ENCODE measurements around the gene LOXL1. TPM values are rescaled to one million over a fixed set of nuclear protein-coding genes. Genes with fewer than 3 reads are reported as not detected.
"Not testable (repeated sequence)": the region's sequence is repeated elsewhere in the genome, so short reads cannot be mapped to it uniquely, and the experiment has no call there.

Gene LOXL1
- total RNA-seq, 5 donors from 2014 or later (not counting 1 experiment from before 2014, with no cell fraction given) = 1.4 to 4.8 (median 1.6) TPM

DNA sequence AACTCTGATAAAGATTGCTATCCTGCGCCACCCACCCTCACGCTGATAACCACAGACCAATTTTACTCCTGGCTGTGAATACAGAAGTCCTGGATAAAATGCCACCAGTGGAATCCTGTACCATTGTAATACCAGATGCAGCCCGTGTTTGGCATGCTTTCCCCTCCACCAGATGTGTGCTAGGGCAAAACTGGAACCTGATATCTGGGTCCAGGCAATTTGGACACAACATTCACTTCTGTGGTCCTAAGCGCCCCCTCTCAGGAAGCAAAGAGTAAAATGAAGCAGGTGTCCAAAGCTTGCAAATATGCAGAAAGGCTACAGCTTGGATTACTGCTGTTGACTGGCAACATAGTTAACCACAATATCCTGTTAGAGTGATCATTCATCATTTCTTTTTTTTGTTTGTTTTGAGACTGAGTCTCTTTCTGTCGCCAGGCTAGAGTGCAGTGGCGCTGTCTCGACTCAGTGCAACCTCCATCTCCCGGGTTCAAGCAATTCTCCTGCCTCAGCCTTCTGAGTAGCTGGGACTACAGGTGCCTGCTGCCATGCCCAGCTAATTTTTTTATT, 32.8 kb downstream of the LOXL1 start:
- Histone ChIP-seq H3K4me3 (ENCODE audit: control insufficient read depth in 1 of 2, extremely low read depth in 1 of 2, low read length in 1 of 2) (no peak overlapping the region), H3K36me3 (ENCODE audit: control insufficient read depth in 2 of 2, extremely low read depth in 1 of 2, insufficient read depth in 1 of 2, low read length in 1 of 2) (no peaks in the 10 kb centered on the region), H3K27me3 (replicated peaks in 1 of 2; ENCODE audit: control insufficient read depth in 2 of 2, extremely low read depth in 1 of 2, insufficient read depth in 2 of 2, low read length in 1 of 2) (no peaks in the 10 kb centered on the region), H3K4me1 (ENCODE audit: control insufficient read depth in 1 of 2, extremely low read depth in 1 of 2, insufficient read depth in 2 of 2, low read length in 2 of 2) (peaks cover 10 to 32% of the 10 kb centered on the region in 2 experiments), H3K27ac (ENCODE audit: low read length) (peak overlapping the region; percentile 41), H3K9me3 (no peaks in the 10 kb centered on the region)
- DNase-seq (peak in 25 of 35 experiments; percentile 14 to 63 (median 28)), ATAC-seq (replicated peaks in 1 of 4) (peak; percentile 95 to 99 (median 98))
- Mint-ChIP-seq H3K4me3 (peak overlapping the region; percentile 4 to 55 (median 53)), H3K36me3 (no peaks in the 10 kb centered on the region), H3K27ac (peak overlapping the region; percentile 86 to 94), H3K27me3 (no peaks in the 10 kb centered on the region), H3K9me3 (no peaks in the 10 kb centered on the region), H3K4me1 (peaks cover 32 to 35% (median 34%) of the 10 kb centered on the region in 3 donors)
- CTCF ChIA-PET = interaction anchor here (0.8 to 2.1 kb wide), 5 partner anchors 8 to 35 kb away, joined by 3 to 10 read pairs (median 3); partner anchors contain the start of gene PML (in 1 of the 2)
- POLR2A ChIA-PET = no interaction called here
- WGBS (ENCODE audit: insufficient coverage) = 7% methylated on average over 3 of the region's 8 CpGs

DNA sequence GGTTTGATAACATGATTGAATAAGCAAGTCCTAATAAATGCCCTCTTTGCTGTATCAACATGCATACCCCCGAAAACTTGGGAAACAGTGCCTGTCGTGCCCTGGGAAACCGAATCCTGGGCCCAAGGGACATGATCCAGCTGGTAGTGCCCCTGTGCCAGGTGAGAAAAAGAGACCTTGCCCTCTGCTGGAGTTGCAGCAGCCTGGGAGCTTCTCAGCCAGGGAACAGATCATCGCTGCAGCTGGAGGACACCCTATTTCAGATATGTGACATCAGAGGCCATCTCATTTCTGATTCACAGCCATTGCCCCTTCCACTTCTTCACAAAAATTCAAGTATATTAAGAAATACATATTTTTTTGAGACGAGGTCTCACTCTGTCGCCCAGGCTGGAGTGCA, 33.5 kb downstream of the LOXL1 start:
- CTCF ChIA-PET = interaction anchor here in 1 of 2 donors (1.0 to 2.1 kb wide), 3 partner anchors 14 to 34 kb away, joined by 3 to 10 read pairs (median 9); partner anchors contain the start of gene PML
- Histone ChIP-seq H3K36me3 (ENCODE audit: control insufficient read depth in 2 of 2, extremely low read depth in 1 of 2, insufficient read depth in 1 of 2, low read length in 1 of 2) (no peaks in the 10 kb centered on the region), H3K27ac (ENCODE audit: low read length) (peak overlapping the region; percentile 41), H3K4me1 (ENCODE audit: control insufficient read depth in 1 of 2, extremely low read depth in 1 of 2, insufficient read depth in 2 of 2, low read length in 2 of 2) (peaks cover 10 to 36% of the 10 kb centered on the region in 2 experiments), H3K9me3 (no peaks in the 10 kb centered on the region), H3K27me3 (replicated peaks in 1 of 2; ENCODE audit: control insufficient read depth in 2 of 2, extremely low read depth in 1 of 2, insufficient read depth in 2 of 2, low read length in 1 of 2) (no peaks in the 10 kb centered on the region), H3K4me3 (ENCODE audit: control insufficient read depth in 1 of 2, extremely low read depth in 1 of 2, low read length in 1 of 2) (no peak overlapping the region)
- Mint-ChIP-seq H3K4me1 (peaks cover 36 to 37% (median 37%) of the 10 kb centered on the region in 3 donors), H3K9me3 (no peaks in the 10 kb centered on the region), H3K4me3 (peak overlapping the region in 2 of 3 donors; percentile 53 to 55), H3K36me3 (no peaks in the 10 kb centered on the region), H3K27ac (peak overlapping the region; percentile 86 to 94), H3K27me3 (no peaks in the 10 kb centered on the region)
- POLR2A ChIA-PET = no interaction called here
- WGBS (ENCODE audit: insufficient coverage) = 83% methylated on average over 4 of the region's 6 CpGs
- no peak for DNase-seq
- no peak for ATAC-seq (replicated peaks in 1 of 4)

DNA sequence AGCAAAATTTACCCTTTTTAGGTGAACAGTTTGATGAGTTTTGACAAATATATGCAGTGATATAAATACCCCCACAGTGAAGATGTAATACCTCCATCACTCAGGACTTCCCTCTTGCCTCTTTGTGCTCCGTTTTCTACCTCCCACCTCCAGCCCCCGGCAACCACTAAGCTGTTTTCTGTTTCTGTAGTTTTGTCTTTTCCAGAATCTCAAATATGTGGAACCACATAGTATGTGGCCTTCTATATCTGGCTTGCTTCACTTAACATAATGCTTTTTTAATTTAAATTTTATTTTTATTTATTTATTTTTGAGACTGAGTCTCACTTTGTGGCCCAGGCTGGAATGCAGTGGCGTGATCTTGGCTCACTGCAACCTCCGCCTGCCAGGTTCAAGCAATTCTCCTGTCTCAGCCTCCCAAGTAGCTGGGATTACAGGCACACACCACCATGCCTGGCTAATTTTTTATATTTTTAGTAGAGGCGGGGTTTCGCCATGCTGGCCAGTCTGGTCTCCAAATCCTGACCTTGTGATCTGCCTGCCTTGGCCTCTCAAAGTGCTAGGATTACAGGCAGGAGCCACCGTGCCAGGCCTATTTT, 34.3 kb downstream of the LOXL1 start:
- Mint-ChIP-seq H3K4me1 (peaks cover 43 to 44% (median 44%) of the 10 kb centered on the region in 3 donors), H3K27ac (peak overlapping the region; percentile 50 to 69)
- DNase-seq; H3K27ac ChIP-seq (ENCODE audit: low read length); ATAC-seq (replicated peaks in 1 of 4); H3K36me3 Mint-ChIP-seq; H3K36me3 ChIP-seq (ENCODE audit: control insufficient read depth in 2 of 2, extremely low read depth in 1 of 2, insufficient read depth in 1 of 2, low read length in 1 of 2); POLR2A ChIA-PET; H3K27me3 ChIP-seq (replicated peaks in 1 of 2; ENCODE audit: control insufficient read depth in 2 of 2, extremely low read depth in 1 of 2, insufficient read depth in 2 of 2, low read length in 1 of 2); H3K4me3 Mint-ChIP-seq; H3K27me3 Mint-ChIP-seq; H3K9me3 Mint-ChIP-seq; H3K4me3 ChIP-seq (ENCODE audit: control insufficient read depth in 1 of 2, extremely low read depth in 1 of 2, low read length in 1 of 2); H3K9me3 ChIP-seq: not testable (repeated sequence)
- H3K4me1 ChIP-seq (ENCODE audit: control insufficient read depth in 1 of 2, extremely low read depth in 1 of 2, insufficient read depth in 2 of 2, low read length in 2 of 2) = peaks cover 13 to 44% of the 10 kb centered on the region in 2 experiments
- CTCF ChIA-PET = interaction anchor here (0.6 to 2.1 kb wide), 5 partner anchors 10 to 93 kb away, joined by 3 to 9 read pairs (median 3); no protein-coding TSS in a partner anchor
- WGBS (ENCODE audit: insufficient coverage) = 96% methylated on average over 3 of the region's 7 CpGs

DNA sequence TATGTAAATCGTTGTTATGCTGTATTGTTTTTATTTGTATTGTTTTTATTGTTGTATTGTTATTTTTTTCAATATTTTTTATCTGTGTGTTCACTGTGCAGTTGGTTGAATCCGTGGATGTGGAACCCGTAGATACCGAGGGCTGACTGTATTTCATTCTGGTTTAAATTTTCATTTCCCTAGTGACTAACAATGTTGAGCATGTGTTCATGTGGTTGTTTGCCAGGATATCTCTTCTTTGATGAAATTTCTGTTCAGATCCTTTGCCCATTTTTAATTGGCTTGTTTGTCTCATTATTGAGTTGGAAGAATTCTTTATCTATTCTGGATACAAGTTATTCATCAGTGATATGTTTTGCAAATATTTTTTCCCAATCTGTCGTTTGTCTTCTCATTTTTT, 36.2 kb downstream of the LOXL1 start:
- Mint-ChIP-seq H3K27ac (peak overlapping the region in 1 of 2 donors; percentile 72), H3K4me3 (no peak overlapping the region), H3K36me3 (no peaks in the 10 kb centered on the region), H3K9me3 (no peaks in the 10 kb centered on the region), H3K27me3 (no peaks in the 10 kb centered on the region), H3K4me1 (peaks cover 50 to 53% (median 52%) of the 10 kb centered on the region in 3 donors)
- H3K27ac ChIP-seq (ENCODE audit: low read length) = no peak overlapping the region
- no peak for DNase-seq
- POLR2A ChIA-PET = no interaction called here
- no peaks in the 10 kb centered on the region for H3K27me3 ChIP-seq (replicated peaks in 1 of 2; ENCODE audit: control insufficient read depth in 2 of 2, extremely low read depth in 1 of 2, insufficient read depth in 2 of 2, low read length in 1 of 2)
- H3K4me1 ChIP-seq (ENCODE audit: control insufficient read depth in 1 of 2, extremely low read depth in 1 of 2, insufficient read depth in 2 of 2, low read length in 2 of 2) = peaks cover 30 to 51% of the 10 kb centered on the region in 2 experiments
- H3K9me3 ChIP-seq = no peaks in the 10 kb centered on the region
- H3K4me3 ChIP-seq (ENCODE audit: control insufficient read depth in 1 of 2, extremely low read depth in 1 of 2, low read length in 1 of 2) = no peak overlapping the region
- WGBS (ENCODE audit: insufficient coverage) = no CpG with 5 or more reads among the region's 5 CpGs
- H3K36me3 ChIP-seq (ENCODE audit: control insufficient read depth in 2 of 2, extremely low read depth in 1 of 2, insufficient read depth in 1 of 2, low read length in 1 of 2) = no peaks in the 10 kb centered on the region
- no peak for ATAC-seq (replicated peaks in 1 of 4)
- CTCF ChIA-PET = no interaction called here

DNA sequence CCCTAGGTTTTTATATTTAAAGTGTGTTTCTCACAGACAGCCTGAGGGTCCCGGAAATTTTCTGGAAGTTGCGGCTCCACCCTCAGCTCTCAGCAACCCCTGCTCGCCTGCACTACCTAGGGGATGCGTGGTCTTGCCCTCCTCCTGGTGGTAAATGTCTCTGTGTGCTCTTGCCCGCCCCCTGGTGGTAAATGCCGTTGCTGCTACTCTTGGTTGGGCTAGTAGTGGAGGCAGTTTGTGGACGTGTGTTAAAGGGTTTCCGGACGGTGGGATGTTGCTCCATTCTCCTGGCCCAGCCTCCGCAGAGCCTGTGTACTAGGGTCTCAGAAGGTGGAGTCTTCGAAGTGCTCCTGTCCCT, 38.5 kb downstream of the LOXL1 start:
- Mint-ChIP-seq H3K4me3 (peak overlapping the region; percentile 70 to 80 (median 75)), H3K36me3 (no peaks in the 10 kb centered on the region), H3K9me3 (no peaks in the 10 kb centered on the region), H3K4me1 (peaks cover 28 to 36% (median 35%) of the 10 kb centered on the region in 3 donors), H3K27ac (peak overlapping the region; percentile 72 to 88), H3K27me3 (no peaks in the 10 kb centered on the region)
- POLR2A ChIA-PET = no interaction called here
- CTCF ChIA-PET = interaction anchor here (0.5 to 2.0 kb wide), 12 partner anchors 8 to 1891 kb away, joined by 3 to 10 read pairs (median 5); partner anchors contain the start of gene TBC1D21 (in 1 of the 2)
- Histone ChIP-seq H3K27me3 (replicated peaks in 1 of 2; ENCODE audit: control insufficient read depth in 2 of 2, extremely low read depth in 1 of 2, insufficient read depth in 2 of 2, low read length in 1 of 2) (no peaks in the 10 kb centered on the region), H3K36me3 (ENCODE audit: control insufficient read depth in 2 of 2, extremely low read depth in 1 of 2, insufficient read depth in 1 of 2, low read length in 1 of 2) (no peaks in the 10 kb centered on the region), H3K27ac (ENCODE audit: low read length) (peak overlapping the region; percentile 57), H3K9me3 (no peaks in the 10 kb centered on the region), H3K4me3 (ENCODE audit: control insufficient read depth in 1 of 2, extremely low read depth in 1 of 2, low read length in 1 of 2) (peak overlapping the region; percentile 46 to 52), H3K4me1 (ENCODE audit: control insufficient read depth in 1 of 2, extremely low read depth in 1 of 2, insufficient read depth in 2 of 2, low read length in 2 of 2) (peaks cover 21 to 36% of the 10 kb centered on the region in 2 experiments)
- peak; percentile 83 to 90 (median 89) for ATAC-seq (replicated peaks in 1 of 4)
- DNase-seq = peak; percentile 61 to 93 (median 83)
- 2% methylated on average over 7 of the region's 11 CpGs for WGBS (ENCODE audit: insufficient coverage)

DNA sequence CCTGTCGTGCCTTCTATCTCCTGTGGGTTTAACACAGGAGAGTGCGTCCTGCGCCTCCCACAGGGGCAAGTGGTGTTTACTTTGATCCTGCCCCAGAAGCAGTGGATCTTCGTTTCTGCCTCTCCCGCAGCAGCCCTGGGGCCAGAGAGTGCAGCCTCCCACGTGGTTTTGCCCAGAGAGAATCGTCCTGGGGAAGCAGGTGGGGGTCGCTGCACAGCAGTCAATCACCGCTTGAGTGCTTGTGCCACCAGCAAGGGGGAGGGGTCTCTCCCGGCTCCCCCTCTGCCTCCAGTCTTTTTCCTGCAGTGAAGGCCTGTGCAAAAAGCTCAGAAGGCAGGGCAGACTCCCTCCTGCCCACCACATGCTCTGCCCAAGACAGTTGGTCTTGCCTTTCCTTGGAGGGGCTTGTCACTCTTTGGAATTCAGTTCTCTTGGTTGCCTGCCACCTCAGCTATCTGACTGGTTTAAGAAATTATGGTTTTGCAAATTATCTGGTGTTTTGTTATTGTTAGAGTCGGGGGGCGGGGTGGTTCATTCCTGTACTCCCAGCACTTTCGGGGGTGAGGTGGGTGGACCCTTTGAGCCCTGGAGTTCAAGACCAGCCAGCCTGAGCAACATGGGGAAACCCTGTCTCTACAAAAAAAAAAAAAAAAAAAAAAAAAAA, 39.0 kb downstream of the LOXL1 start:
- DNase-seq (peak in 3 of 35 experiments; percentile 3 to 35 (median 21)), ATAC-seq (replicated peaks in 1 of 4) (peak; percentile 30 to 59 (median 42))
- no peaks in the 10 kb centered on the region for H3K27me3 Mint-ChIP-seq
- no peaks in the 10 kb centered on the region for H3K9me3 Mint-ChIP-seq
- peaks cover 27 to 33% (median 33%) of the 10 kb centered on the region in 3 donors for H3K4me1 Mint-ChIP-seq
- POLR2A ChIA-PET = interaction anchor here in 1 of 2 donors (0.6 kb wide), 1 partner anchor 23 kb away, joined by 4 read pairs; no protein-coding TSS in a partner anchor
- H3K27me3 ChIP-seq (replicated peaks in 1 of 2; ENCODE audit: control insufficient read depth in 2 of 2, extremely low read depth in 1 of 2, insufficient read depth in 2 of 2, low read length in 1 of 2) = no peaks in the 10 kb centered on the region
- CTCF ChIA-PET = interaction anchor here (0.5 to 2.0 kb wide), 14 partner anchors 8 to 1890 kb away, joined by 3 to 12 read pairs (median 4); no protein-coding TSS in a partner anchor
- H3K9me3 ChIP-seq = no peaks in the 10 kb centered on the region
- H3K4me3 ChIP-seq (ENCODE audit: control insufficient read depth in 1 of 2, extremely low read depth in 1 of 2, low read length in 1 of 2) = peak overlapping the region; percentile 46 to 52
- peak overlapping the region; percentile 72 to 88 for H3K27ac Mint-ChIP-seq
- H3K36me3 ChIP-seq (ENCODE audit: control insufficient read depth in 2 of 2, extremely low read depth in 1 of 2, insufficient read depth in 1 of 2, low read length in 1 of 2) = no peaks in the 10 kb centered on the region
- peaks cover 20 to 30% of the 10 kb centered on the region in 2 experiments for H3K4me1 ChIP-seq (ENCODE audit: control insufficient read depth in 1 of 2, extremely low read depth in 1 of 2, insufficient read depth in 2 of 2, low read length in 2 of 2)
- H3K36me3 Mint-ChIP-seq = no peaks in the 10 kb centered on the region
- peak overlapping the region; percentile 70 to 80 (median 75) for H3K4me3 Mint-ChIP-seq
- H3K27ac ChIP-seq (ENCODE audit: low read length) = peak overlapping the region; percentile 57
- 7% methylated on average over 9 of the region's 13 CpGs for WGBS (ENCODE audit: insufficient coverage)
